Fibroblast of skin of abdomen (primary cell): ENCODE results near the gene SOCS3.

Experiments
- DNase-seq: peaks from one replicate; pipeline ENCODE4 v3.0.0-alpha.2; 2013

The SOCS3 gene

DNA sequence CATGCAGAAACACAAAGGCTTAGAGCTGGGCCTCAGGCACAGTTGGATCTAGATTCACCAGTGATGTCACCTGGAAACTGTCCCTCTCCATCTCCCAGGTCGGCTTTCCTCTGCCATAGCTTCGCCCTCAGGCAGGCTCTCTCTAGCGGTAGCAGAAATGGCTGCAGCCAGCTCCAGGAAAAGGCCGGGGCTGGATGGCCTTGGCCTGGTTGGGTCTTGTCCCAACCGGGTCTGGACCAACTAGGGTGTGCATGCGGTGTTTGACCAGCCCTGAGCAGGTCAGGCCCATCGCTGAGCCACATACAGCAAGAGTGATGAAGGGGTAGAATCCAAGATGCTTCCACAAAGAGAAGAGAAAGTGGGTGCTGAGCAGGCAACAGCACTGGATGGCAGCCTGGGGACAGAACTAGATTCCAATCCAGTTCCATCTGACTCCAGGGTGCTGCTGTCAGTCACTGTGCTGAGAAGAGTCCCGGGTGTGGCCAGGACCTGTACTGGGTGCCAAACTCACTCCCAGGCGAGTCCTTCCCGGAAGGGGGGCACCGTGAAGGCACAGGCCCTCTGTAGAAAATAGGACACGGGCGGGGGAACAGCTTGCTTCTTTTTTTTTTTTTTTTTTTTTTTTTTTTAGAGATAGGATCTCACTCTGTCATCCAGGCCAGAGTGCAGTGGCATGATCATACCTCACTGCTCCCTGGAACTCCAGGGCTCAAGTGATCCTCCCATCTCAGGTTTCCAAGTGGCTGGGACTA lies 51.8 kb downstream of the SOCS3 start:
- DNase-seq = no peak

DNA sequence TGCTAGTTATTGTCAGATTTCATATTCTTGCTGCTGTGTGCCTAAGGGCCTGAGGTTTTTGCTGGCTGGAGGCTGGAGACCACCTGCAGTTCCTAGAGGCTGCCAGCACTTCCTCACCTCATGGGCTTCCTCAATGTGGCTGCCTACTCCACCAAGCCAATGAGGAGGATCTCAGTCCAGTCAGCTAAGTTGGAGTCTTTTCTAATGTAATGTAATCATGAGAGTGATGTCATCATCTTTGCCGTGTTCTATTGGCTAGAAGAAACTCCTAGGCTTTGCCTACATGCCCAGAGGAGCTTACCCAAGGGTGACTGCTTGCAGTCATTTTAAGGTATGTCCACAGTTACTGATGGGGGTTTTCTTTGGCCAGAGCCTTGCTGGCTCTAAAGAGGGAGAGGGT lies 53.0 kb downstream of the SOCS3 start:
- DNase-seq = no peak
